HG02798 (cell line): ENCODE measurements around the gene RNF145.
"Not testable (repeated sequence)": the region's sequence is repeated elsewhere in the genome, so short reads cannot be mapped to it uniquely, and the experiment has no call there.

Source experiments
- ATAC-seq: cut with Tn5 transposase; IDR thresholded peaks from one replicate; pipeline ENCODE4 v1.9.1; 2021; ENCODE audit warnings: mild to moderate bottlenecking; ENCODE audit not compliant: unreplicated experiment, poor library complexity

RNF145 gene

DNA sequence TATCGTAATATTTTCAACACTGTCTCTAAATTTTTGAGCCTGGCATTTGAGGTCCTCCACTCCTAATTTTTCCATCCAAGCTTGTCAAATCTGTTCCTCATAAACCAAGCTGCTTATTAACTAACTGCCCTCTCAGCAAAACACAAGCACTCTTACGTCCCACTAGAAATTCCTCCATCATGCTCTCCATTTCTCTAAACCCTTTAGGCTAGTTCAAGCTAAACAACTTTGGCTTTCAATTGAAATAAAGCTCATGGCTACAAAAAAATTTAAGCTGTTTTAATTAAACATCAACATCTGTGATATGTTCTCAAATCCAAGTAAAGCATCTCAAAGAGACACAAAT is 45.7 kb downstream of the RNF145 start:
- no peak for ATAC-seq

DNA sequence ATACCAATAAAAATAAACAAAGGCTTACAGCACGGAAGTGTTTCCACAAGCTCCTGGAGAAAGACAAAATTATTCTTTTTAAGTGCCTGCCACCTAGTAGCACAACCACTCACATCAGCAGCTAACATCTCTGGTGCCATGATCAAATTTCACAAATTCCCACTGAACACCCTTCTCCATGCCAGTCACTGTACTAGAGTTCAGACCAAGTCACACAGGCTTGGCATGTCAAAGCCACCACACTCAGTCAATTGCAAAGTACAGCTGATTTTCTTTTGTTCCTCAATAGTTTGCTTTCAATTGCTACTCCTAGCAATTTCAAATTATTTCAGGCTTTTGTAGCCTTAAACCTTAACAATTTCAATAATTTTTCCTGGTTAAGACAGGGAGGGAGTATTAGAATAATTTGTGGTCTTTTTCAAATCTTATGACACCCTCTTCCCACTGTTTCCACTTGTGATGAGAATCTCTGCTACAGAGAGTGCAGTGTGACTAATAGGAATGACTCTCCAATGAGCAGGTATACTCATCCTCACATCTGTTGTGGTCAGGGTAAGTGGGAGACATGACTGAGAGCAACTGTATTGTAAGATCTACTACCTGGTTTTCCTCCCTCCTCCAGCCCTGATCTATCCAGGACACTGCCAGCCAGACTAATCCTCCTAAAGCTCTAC is 46.2 kb downstream of the RNF145 start:
- peak; percentile 50 for ATAC-seq

DNA sequence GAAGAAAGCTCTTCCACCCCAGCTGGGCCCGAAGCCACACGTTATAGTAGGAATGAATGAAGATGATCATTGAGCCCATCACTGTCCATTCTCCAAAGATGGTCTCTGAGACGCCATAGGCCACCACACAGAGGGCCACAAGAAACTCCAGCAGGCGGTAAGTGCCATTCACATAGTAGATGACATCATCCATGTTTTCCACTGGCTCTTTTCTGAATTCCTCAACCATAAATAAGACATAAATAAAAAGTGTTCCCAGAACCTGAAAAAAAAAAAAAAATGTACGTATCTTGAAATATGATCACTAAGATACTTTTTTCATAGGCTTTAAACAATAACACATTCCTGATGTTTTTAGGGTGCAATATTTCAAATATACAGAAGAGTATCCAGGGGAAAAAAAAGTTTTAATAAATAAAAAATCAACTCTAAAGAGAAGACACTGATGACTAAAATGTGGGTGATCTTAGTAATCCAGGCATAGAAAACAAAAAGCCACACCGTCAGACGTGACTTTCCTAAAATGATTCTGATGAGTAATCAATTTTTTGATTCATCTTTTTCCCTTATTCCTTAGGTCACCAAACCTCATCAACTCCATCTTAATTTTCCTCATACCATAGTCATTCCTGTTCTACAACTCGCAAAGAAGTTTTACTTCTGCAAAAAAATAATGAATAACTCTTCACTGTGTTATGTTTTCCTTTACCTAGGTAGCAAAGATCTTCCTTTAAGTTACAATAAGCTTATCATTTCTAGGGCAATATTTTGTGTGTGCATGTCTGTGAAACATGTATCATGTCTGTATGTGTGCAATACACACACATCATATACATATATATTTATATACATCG is 47.8 kb downstream of the RNF145 start:
- ATAC-seq = no peak

DNA sequence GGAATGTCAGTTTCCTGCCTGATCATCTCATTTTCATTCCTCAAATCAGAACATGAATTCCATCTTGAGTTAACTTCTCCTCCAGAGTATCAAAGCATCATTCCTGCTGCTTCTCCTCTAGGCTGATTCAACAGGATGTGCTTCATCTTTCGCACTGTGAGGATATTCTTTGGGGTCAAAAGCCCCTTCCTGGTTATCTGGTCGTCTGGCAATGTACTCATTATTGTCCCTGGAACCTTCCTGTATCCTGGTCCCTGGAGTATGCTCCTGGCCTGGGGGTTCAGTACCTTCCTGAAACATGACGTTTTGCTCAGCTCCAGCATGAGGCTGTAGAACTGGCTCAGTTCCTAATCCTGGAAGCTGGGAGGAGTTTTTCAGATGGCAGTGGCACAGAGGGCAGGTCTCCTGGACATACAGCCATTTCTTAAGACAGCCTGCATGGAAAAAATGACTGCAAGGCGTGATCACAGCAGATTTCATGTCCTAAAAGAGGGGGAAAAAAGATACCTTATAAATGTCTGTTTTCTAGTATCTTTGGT is 50.7 kb downstream of the RNF145 start:
- not testable (repeated sequence) for ATAC-seq

DNA sequence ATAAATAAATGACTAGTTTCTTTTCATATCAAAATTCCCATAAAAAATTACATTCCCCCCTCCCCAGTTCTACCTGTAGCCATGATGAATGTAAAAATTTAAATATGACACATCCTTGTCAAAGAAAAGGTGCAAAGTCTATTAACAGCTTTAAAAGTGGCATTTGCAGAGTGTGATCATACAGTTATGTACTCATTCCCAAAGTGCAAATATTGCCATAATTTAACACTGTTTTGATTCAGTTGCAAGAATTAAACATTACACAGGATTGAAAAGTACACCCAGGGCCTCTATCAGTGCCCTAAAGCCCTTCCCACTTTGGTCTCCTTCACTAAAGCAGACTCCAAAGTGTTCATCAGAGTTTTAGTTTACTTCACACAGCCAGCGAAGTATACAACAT is 51.8 kb downstream of the RNF145 start:
- no peak for ATAC-seq

DNA sequence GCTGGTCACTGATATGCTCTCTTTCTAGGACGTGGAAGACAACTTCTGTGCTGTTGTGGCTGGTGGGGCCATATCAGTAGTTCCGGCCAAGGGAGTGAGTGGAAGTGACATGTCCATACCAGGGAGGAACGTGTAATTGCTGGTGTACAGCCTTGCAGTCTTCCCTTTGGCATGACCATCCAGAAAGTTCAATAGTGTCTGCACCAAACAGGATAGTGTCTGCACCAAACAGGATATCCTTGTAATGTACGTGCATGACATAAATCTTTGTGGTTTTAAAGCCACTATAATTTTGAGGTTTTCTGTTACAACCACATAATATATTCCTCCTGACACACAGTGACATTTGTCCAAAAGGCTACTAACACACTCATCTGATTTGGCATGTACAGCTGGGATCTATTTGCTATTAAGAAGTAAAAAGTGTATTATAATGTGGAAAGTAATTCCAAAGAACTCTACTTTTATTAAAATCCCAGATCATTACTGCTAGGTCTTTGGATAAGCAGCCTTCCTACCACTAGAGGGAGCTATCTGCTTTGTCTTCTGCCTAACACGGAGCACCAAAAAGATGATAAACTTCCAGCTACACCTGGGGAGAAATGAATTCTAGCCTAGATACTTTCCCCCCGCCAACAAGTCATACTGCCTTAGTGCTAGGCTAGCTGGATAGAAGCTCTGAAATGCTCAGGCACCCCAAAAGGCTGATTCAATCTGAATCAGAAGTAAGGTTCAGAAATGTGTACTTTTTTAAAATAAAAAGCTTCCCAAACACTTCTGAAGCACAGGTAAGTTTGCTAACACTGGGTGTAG is 52.7 kb downstream of the RNF145 start:
- peak; percentile 62 for ATAC-seq

DNA sequence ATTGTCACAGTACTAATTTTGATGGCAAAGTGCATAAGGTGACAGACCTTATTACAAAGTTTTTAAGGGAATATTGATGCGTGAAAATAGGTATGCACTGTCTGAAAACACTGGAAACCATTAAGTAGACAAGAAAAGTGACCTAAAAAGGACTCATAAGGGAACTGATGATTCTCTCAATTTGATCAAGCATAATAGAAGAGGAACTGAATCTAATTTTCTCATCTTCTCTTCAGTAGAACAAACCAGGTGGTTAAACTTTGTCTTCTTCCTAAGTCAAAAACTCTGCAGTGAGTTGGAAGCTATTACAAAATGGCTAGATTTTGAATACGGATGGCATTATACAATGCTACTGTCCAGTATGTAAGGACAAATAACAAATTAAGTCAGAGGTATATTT is 53.4 kb downstream of the RNF145 start:
- ATAC-seq = no peak

DNA sequence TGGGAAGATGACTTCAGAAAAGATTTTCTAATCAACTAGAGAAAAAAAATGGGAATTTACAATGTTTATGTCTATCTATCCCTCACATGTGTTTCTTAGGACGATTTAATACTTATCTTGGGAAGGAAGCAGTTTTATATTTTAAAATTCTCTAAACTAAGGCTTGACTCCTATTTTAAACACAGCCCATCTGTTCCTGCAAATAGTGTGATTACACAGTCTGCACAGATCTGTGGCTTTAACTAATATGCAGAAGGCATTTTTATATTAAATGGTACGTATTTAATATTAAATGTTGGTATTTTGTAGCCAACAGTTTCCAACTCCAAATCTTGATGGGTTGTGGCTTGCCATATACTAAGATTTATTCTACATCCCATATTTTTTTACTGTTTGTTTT is 56.5 kb downstream of the RNF145 start:
- no peak for ATAC-seq

DNA sequence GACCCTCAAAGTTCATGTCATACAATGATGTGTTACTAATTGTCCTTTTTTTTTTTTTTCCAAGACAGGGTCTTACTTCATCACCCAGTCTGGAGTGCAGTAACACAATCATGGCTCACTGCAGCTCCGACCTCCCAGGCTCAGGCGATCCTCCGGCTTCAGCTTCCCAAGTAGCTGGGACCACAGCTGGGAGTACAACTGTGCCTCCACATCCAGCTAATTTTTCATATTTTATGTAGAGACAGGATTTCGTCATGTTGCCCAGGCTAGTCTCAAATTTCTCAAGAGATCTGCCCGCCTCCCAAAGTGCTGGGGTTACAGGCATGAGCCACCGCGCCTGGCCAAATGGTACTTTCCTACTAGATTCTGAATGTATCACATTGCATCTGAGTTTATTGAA is 60.3 kb downstream of the RNF145 start:
- ATAC-seq = no peak

DNA sequence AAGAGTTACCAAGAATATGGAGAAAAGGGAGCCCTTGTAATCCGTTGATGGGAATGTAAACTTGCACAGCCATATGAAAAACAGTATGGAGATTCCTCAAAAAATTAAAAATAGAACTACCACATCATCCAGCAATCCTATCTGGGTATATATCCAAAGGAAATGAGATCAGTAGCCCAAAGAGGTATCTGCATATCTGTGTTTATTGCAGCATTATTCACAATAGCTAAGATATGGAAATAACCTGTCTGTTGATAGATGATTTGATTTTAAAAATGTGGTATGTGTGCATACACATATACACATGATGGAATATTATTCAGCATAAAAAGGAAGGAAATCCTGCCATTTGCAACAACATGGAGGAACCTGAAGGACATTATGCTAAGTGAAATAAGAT is 61.4 kb downstream of the RNF145 start:
- no peak for ATAC-seq

DNA sequence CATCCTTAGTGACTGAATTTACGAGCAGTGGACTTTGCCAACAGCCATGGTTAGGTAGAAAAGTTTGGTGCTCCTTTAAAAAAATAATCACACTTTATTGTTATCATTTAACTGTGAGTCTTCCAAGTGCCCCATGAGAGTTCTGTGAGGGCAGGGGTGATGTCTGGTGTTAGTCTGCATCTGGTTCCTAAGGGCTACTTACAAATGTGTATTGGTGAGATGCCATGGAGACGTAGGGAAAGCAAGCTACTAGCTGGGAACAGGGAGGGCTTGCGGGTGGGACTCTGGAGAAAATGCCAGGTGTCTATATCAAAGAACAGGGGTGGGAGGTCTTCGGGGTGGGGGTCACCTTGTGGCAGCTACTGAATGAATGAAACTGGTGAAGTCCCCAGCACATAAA is 62.5 kb downstream of the RNF145 start:
- no peak for ATAC-seq

DNA sequence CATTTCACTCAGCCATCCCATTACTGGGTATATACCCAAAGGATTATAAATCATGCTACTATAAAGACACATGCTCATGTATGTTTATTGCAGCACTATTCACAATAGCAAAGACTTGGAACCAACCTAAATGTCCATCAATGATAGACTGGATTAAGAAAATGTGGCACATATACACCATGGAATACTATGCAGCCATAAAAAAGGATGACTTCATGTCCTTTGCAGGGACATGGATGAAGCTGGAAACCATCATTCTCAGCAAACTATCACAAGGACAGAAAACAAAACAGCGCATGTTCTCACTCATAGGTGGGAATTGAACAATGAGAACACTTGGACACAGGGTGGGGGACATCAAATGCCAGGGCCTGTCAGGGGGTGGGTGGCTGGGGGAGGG is 64.2 kb downstream of the RNF145 start:
- ATAC-seq = not testable (repeated sequence)

DNA sequence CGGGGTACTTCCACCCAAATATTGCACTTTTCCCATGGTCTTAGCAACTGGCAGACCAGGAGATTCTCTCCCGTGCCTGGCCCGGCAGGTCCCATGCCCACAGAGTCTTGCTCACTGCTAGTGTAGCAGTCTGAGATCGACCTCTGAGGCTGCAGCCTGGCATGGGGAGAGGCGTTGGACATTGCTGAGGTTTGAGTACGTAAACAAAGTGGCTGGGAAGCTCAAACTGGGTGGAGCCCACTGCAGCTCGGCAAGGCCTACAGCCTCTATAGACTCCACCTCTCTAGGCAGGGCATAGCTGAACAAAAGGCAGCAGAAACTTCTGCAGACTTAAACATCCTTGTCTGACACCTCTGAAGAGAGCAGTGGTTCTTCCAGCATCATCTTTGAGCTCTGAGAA is 69.6 kb downstream of the RNF145 start:
- ATAC-seq = no peak

DNA sequence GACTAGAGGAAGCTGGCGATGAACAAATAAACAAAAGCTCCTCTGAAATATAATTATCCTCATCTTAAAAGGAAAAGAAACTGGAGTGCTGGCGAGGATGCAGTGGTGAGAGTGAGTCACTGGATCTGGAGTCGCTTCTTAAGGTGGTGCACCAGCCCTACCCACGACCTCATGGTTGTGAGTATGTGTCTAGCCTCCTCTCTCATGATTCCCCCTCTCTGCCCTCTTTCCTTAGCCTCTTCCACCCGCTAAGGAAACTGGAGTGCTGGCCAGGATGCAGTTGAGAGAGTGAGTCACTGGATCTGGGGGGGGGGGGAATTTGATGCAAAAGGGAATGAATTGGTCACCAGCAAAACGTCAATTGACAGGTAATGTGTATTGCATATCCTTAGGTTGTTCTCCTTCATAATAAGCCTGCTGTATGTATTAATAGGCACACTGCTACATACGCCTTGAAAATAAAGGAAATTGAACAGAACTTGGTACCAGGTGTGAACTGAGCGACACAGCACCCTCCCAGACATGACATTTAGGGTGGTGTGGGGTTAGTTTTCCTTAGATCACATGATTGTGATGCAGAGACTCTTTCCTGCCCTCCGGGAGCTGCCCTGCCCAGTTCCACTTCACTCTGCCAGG is 73.3 kb downstream of the RNF145 start:
- no peak for ATAC-seq

DNA sequence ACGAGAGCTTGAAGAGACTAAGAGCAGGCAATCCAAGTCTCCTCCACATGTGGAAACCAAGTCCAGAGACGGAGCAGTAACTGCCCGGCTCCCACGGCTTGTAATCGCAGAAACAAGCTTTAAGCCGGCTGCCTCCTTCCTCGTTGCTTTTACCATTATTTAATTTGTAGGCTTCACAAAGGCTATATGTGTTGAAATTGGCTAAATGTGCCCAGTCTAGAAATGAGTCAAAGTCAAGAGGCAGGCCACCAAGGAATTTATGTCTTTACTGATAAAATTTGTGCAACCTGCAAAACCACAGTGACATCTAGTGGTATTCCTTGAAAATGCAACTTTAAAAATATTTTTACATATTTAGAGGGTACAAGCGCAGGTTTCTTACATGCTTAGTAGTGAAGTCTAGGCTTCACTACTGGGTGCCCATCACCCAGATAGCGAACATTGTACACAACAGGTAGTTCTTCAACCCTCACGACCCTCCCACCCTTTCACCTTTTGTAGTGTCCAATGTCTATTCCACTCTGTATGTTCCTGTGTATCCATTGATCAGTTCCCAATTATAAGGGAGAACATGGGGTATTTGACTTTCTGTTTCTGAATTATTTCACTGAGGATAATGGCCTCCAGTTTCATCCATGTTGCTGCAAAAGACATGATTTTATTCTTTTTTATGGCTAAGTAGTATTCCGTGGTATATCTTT is 76.2 kb downstream of the RNF145 start:
- no peak for ATAC-seq

DNA sequence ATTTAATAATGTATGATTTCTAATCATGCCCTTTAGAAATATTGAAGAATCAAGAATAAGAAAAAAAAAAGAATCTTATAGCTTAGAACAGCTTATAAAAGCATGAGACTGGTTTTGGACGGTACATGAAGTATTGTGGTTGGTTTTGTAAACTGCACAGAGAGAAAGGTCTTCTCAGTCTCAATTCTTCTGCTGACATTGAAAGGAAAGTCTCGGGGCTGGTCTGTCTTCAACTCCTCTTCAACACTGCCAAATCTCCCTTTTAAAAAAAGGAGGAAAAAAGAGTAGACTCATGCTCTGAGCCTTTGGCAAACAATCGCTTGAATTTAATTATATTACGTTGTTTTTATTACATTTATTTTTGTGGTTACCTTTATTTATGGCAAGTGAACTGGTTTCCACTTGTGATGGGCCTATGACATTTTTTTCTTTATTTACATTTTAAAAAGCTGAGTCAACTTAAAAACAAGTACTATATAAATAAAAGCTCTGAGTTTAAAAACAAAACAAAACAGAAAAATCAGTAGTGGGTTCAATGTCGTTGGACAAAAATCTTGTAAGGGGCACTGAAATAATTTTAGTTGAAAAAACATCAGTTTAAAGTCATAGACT is 76.8 kb downstream of the RNF145 start:
- no peak for ATAC-seq

DNA sequence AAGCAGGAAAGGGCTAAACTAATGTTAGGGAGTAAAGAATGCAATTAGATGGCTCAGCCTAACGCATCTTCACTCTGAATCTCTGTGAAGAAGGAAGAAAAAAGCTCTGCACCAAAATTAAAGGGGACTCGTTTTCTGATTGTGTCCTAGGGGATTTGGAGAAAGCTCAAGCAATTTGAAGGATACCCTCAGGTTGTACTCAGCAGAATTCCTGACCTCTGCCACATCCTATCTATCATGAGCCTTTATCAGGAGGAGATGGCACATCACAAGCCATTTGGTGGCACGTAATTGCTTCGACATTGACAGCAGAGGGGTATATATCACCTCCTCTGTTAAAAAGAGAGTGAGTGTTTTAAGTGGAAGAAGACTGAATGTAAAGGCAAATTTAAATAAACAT is 77.4 kb downstream of the RNF145 start:
- no peak for ATAC-seq

DNA sequence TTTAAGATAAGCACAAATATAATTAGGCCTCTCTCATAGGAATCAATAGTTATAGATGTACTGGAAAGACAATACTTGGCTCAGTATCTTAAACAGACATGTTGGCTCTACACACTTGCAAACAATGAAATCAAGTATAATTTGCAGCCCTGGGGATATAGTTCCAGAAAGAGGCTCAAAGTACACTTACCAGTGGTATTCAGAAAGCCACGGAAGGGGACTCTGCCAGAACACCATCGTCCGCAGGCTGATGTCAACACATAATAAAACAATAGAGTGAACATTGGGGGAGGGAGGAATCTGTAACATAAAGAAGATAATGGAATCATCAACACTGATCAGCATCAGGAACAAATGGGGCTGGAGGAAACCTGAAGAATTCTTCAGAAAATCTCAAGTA is 78.5 kb downstream of the RNF145 start:
- ATAC-seq = no peak

DNA sequence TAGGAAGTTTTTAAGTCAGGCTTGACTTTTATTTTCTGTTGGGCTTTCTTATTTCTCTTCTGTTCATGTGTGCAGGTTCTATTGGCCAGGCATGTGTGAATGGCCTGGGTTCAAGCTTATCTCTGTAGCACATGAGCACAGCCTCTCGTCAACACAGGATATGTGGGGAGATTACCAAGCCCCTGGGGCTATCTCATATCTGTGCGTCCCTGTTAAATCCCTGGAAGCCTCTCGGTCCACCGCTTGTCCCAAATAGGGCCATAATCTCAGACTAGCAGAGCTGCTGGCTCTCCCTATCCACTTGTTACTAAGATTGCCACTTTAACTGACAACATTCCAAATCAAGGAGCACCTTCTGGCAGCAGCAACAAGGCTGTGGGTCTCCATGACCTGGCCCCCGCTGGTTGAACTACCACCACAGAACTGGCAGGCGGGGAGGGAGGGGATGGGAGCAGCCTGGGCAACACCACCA is 81.2 kb downstream of the RNF145 start:
- no peak for ATAC-seq
